Measurements from ENCODE around the gene TBCE.
"Not testable (repeated sequence)": the region's sequence is repeated elsewhere in the genome, so short reads cannot be mapped to it uniquely, and the experiment has no call there.

TBCE gene

DNA sequence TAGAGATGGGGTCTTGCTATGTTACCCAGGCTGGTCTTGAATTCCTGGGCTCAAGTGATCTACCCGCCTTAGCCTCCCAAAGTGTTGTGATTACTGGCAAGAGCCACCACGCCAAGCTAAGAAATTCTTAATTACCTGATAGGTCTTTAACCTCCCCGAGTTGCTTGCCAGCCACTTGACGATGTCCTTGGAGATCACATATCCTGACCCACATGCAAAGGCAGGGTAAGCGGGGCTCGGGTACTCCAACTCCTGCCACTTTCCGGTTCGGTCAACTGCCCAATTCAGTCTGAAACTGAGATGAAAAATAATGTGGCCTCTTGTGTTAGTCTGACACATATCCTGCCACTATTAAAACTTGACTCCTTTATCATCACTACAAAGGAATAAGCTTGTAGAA is 86.8 kb downstream of the TBCE start:
- ATAC-seq: no peak
- DNase-seq: no peak

DNA sequence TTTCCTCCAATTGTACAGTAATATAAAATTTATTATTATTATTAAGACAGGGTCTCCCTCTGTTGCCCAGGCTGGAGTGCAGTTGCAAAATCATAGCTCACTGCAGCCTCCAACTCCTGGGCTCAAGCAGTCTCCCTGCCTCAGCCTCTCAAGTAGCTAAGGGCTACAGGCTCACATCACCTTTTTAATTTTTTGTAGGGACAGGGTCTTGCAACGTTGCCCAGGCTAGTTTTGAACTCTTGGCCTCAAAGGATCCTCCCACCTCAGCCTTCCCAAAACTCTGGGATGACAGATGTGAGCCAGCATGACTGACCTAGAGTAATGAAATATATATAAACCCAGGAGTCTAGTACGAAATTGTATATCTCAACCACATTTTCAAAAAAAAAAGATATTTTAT is 87.9 kb downstream of the TBCE start:
- DNase-seq: no peak
- ATAC-seq: no peak

DNA sequence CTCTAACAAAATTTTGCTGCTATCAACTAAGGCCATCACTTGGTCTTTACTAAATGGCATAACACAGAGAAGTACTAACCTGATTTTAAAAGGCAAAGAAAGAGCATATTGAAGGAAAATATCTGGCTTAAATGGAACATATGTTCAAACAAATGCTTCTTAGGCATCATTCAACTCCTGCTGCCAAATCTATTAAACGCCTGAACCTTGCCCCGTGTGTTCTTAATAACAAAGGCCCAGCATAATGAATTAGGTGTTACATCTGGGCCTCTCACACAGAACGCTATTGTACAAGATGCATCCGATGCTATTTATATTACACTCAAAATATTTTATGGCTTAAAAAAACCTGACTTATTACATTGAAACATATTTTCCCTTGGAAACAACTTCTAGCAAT is 88.6 kb downstream of the TBCE start:
- no peak for ATAC-seq
- no peak for DNase-seq

DNA sequence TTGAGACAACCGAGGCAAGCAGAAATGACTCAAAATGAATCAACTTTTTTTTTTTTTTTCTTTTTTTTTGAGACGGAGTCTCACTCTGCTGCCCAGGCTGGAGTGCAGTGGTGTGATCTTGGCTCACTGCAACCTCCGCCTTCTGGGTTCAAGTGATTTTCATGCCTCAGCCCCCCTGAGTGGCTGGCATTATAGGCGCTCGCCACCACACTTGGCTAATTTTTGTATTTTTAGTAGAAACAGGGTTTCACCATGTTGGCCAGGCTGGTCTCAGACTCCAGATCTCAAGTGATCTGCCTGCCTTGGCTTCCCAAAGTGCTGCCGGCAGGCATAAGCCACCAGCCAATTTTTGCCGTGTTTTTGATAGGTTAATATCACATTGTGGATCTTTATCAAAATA is 90.6 kb downstream of the TBCE start:
- not testable (repeated sequence) for DNase-seq, ATAC-seq

DNA sequence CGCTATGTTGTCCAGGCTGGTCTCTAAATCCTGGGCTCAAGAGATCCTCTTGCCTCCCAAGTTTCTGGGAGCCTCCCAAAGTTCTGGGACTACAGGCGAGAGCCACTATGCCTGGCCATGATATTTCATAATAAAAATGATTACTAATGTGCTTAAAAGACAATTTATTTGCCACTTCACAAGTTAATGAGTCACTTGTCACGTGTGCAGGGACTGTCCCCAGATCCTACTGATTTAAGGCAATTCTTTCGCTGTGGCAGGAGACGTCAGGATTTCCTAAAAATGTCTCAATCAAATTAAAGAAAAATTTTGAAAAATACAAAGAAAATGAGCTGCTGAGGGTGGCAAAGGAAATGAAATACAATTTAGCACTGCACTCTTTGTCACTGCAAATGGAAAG is 93.5 kb downstream of the TBCE start:
- no peak for DNase-seq
- no peak for ATAC-seq

DNA sequence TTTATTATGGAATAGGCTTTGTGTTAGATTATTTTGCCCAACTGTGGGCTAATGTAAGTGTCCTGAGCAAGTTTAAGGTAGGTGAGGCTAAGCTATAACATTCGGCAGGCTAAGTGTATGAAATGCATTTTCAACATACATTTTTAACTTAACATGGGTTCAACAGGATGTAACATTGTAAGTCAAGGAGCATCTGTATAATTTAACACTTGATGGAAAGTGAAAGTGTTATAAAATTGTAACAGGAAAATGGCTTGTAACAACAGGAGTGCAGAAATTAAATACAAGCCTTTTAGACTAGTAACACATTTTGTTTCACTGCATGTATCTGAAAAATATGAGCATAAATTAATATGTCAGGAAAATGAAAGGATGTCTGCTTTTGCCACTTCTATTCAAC is 94.7 kb downstream of the TBCE start:
- DNase-seq: no peak
- no peak for ATAC-seq

DNA sequence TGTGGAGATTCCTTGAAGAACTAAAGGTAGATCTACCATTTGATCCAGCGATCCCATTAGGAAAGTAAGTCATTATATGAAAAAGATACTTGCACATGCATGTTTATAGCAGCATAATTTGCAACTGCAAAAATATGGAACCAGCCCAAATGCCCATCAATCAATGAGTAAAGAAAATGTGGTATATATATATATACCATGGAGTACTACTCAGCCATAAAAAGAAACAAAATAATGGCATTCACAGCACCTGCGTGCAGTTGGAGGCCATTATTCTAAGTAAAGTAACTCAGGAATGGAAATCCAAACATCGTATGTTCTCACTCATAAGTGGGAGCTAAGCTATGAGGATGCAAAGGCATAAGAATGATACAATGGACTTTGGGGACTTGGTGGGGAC is 95.6 kb downstream of the TBCE start:
- not testable (repeated sequence) for ATAC-seq, DNase-seq

DNA sequence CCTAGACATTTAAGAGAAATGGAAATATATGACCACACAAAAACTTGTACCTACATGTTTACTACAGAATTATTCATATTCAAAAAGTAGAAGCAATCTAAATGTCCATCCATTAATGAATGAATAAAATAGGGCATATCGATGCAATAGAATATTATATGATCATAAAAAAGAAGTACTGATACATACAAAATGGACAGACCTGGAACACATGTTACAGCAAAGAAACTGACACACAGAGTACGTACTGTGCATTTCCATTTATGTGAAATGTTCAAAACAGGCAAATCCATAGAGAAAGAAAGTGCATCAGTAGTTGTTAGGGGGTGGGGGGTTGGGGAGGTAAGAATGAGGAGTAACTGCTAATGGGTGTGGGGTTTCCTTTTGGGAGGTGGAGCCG is 97.8 kb downstream of the TBCE start:
- ATAC-seq: no peak
- no peak for DNase-seq

DNA sequence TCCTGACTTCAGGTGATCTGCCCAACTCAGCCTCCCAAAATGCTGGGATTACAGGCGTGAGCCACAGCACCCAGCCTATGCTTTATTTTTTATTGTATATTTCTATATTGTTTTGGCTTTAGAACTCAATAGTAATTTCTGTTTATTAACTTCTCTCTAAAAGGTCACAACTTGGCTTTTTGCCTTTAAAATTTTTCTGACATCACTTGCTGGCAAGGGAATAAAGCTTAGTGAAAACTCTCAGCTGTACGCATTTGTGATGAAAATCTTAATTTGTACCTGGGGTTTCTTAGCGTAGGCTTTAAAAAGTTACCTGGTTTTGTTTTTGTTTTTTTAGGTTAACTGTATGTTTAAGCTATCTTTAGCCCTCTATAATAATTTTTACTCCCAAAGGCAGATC is 100.8 kb downstream of the TBCE start:
- ATAC-seq: no peak
- no peak for DNase-seq

DNA sequence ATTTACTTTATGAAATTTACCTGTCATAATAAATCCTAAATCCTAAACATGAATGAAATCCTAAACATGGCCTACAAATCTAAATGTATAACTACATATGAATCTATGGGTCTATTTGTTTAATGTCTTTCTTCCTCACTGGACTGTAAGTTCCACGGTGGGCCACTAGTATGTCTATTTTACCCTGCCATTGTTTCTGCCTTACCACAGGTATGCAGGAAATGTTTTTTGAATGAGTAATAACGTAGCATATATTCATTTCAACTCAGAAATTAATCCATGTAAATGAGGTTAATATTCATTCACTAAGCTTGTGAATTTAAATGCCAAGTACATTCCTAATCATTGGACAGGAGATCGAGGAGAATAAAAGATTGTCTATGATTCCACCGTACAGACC is 101.7 kb downstream of the TBCE start:
- ATAC-seq (no peak), DNase-seq (no peak)

DNA sequence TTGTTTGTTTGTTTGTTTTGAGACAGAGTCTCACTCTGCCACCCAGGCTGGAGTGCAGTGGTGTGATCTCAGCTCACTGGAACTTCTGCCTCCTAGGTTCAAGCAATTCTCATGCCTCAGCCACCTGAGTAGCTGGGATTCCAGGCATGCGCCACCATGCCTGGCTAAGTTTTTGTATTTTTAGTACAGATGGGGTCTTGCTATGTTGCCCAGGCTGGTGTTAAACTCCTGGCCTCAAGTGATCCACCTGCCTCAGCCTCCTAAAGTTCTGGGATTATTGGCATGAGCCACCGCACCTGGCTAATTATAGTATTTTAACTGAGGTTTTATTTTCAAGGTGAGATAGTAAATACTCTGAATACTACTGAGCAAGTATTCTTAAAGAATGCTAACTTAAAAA is 102.7 kb downstream of the TBCE start:
- not testable (repeated sequence) for ATAC-seq, DNase-seq

DNA sequence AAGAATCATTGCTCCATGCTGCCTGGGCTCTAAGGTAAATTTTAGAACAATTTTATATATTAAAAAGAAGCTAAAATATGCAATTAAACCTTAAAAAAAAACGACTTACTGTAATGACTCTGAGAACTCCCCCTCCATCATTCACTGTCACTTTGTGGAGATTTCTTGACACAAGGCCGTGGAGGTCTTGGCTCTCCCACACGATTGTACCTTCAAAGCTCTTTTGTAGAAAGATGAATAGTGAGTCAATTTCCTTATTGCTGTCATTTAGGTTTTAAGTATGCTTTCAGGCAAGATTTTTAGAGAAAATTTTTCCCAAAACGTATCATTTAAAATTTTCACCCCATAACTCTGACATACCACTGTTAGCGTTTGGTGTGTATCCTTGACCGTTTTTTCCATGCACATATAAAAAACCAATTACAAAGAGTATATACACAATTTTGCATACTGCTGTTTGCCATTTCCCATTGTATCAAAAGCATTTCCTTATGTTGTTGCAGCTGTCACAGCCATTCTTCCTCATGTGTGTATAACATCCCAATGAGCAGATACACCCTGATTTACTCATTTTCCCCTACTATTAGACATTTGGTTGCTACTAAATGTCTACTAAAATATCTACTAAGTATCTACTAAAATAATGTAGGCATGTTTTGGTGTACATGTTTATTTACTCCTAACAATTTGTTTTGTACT is 103.7 kb downstream of the TBCE start:
- no peak for ATAC-seq
- DNase-seq: no peak

DNA sequence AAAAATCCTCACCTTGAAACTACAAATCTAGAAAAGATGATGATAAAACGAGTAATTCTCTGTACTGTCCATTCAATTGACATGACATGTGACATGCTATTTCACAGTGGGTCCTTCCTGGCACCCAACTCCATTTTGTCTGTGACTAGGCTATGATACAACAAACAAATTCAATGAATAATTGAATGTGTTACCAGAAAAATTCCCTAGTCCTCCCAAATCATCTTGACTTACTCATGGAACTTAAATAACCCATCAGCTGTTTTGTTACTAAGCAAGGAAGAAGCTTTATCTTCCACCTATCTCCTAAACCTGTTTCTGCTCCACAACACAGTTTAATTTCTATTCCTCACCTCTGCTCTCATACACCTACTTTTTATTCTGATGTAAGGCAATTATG is 106.6 kb downstream of the TBCE start:
- DNase-seq (no peak), ATAC-seq (no peak)

DNA sequence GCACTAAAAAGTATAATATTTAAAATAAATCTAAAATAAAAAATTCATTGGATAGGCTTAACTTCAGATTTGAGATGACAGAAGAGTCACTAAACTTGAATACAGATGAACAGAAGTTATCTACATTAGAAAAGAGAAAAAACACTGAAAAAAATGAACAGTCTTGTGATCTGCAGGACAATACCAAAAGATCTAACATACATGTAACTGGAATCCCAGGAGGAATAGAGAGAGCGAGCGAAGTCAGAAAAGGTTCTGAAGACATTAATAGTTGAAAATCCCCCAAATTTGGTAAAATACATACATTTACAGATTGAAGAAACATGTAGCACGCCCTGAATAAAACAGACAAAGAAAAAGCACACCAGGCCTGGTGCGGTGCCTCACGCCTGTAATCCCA is 115.9 kb downstream of the TBCE start:
- no peak for DNase-seq
- no peak for ATAC-seq

DNA sequence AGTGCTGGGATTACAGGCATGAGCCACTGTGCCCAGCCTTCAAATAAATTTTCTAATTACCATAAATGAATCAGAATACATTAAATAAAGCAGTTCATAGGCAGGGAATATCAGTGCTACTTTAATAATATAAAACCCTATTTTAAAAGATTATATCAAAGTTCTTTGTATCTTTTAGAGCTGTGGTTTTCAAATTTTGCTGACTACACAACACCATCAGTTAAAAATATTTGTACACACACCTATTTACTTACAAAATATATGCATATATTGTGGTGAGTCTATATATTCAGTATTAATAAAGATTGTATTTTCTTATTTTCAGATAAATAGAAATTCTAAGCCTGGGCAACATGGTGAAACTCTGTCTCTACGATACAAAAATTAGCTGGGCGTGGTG is 118.3 kb downstream of the TBCE start:
- DNase-seq: no peak
- ATAC-seq: no peak

DNA sequence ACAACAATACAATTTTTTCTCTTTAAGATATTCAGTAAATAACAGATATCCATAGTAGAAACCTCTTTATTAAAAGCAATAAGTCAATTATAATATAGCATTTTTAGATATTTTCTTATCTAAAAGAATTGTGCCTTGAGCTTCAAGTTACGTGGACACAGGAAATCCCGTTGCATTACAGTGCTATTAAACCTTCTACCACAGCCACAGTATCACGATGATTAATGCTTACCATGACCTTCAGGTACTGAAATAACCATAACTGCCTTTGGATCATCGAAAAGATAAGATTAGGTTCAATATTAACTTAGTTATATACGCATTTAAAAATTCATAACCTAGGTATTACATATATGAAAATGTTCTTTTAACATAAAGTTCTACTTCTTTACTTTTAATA is 119.1 kb downstream of the TBCE start:
- no peak for ATAC-seq
- no peak for DNase-seq

DNA sequence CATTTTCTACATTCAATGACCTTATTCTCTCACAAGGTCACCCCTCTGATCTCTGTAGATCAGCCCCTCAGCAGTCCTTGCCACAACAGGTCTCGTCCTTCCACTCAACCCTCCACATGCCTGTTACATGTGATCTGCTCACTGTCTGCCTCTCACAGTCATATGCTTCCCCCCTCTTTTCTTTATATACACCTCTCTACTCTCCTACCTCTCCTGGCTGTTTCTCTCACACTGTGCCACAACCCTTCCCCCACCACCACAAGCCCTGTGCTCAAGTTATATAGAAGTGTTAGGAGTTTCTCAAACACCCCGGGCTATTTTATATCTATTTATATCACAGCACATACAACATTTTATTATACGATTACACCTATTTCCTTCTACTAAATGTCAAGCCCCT is 124.4 kb downstream of the TBCE start:
- DNase-seq (no peak), ATAC-seq (no peak)

DNA sequence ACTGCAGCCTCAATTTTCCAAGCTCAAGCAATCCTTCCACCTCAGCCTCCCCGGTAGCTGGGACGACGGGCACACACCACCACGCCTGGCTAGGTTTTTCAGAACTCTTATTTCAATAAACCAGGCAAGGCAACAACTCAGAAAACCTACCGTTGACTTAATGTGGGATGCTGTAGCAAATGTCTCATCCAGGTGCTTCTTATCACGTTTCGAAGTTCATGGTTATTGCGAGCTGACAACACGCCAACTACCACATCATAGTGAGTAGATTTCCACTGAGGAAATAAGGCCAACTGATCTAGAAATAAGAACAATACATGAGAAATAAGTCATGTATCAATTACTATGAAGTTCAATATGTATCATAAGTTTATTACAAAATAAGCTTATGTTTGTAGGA is 127.3 kb downstream of the TBCE start:
- ATAC-seq (no peak), DNase-seq (no peak)

DNA sequence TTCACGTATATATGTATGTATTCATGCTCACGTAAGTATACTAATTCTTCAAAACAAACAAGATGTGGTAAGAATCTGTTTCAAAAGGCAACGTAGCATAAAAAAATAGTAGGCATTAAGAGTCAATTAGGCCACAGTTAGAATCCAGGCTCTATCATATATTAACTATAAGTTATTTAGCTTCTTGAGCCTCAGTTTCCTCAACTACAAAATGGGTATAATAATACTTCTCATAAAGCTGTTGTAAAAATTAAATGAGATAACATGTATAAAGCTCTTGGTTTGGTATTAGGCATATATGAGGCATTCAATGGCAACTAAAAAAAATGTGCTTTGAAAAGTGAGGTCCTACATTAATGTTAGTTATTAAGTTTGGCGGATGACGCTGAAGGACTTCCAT is 127.8 kb downstream of the TBCE start:
- ATAC-seq: no peak
- no peak for DNase-seq

DNA sequence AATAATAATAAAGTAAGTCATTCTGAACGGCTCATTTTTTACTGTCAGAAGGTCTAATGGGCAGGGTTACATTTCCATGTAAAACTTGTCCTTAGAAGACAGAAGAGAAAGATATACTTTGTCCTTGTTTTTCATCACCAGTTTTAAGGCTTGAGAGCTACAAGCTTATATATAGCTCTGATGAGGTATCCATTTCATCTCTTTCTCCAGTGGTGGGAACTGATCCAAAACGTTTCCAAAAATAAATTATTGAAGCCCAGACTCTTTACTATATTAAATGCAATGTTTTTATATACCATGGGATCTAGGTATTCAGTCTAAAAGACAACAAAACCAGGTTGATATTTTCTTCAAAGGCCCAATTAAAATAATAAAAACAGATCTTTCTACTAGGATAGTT is 128.3 kb downstream of the TBCE start:
- ATAC-seq: no peak

DNA sequence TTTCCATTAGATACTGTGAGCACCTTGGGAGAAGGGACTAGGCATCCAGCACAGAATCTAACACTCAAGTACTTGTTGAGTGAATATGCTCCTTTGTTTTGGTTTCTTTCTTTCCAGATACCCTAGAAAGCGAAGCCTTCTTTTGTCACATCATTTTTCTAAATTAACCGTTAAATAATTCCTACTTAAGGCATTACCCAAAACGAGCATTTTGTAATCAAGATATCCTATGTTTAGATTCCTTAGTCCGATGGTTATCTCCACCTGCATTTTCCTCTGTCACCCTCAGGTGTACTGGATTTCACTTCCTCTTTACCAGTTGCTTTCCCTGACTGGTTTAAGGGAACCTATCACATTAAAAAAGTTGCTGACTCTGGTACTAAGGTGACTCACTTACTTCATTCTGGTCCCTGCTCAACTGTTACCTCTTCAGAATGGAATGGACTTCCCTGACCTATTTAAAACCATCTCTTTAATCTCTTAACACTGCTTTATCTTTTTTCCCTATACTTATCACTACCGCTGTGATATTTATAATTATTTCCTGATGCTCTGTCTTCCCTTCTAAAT is 133.8 kb downstream of the TBCE start:
- DNase-seq (no peak), ATAC-seq (no peak)

More for the DNA sequence above, 128.3 kb downstream of the TBCE start:
- DNase-seq: no peak

Measured in stimulated activated naive CD8-positive, alpha-beta T cell treated with anti-CD3 and anti-CD28 coated beads, Interleukin-15, Interleukin-2, amounts not matched to agents 100 U/mL and 50 U/mL, for 24 hours (primary cell).